ENCODE data around the gene SUV39H1. TPM values are rescaled to one million over a fixed set of nuclear protein-coding genes. Genes with fewer than 3 reads are reported as not detected.

The SUV39H1 gene
- total RNA-seq, 1 donor from 2014 or later: 10.8 TPM

GRCh38 chrX:48751343-48751742, 54.8 kb downstream of the SUV39H1 start:
- intact Hi-C loops (cut with micrococcal nuclease): no loop called here
- no peak for TF ChIP-seq CTCF (IDR thresholded peaks at IDR 0.05)
- CTCF ChIA-PET: no interaction called here
- Mint-ChIP-seq H3K4me1 (no peaks in the 10 kb centered on the region), H3K27me3 (no peaks in the 10 kb centered on the region), H3K27ac (no peak overlapping the region), H3K36me3 (ENCODE audit: low read depth) (no peaks in the 10 kb centered on the region), H3K4me3 (no peak overlapping the region), H3K9me3 (no peaks in the 10 kb centered on the region)
- DNase-seq (no peak), ATAC-seq (ENCODE audit: low read depth) (no peak)
- POLR2A ChIA-PET: no interaction called here

GRCh38 chrX:48752498-48752897, 56.0 kb downstream of the SUV39H1 start:
- intact Hi-C loops (cut with micrococcal nuclease): no loop called here

DNA sequence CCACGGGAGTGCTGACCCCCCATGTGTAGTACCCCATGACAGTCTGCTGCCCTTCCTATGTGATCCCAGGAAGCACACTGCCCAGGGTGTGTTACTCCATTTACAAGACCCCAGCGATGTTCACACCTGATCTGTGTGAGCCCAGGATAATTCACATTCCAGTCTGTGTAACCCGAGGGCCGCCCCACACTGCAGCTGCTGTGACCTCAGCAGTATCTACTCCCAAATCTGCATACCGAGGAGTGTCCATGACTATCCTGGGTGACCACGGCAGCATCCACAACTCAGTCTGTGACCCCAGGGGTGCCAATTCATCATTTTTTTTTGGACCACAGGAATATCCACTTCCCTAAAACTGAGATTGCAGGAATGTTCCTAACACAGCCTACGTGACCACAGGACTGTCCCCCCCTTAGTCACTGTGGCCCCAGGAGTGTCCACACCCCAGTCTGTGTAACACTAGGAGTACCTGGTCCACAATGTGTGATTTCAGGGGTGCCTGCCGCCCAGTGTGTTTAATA, 57.2 kb downstream of the SUV39H1 start:
- no peaks in the 10 kb centered on the region for H3K36me3 Mint-ChIP-seq (ENCODE audit: low read depth)
- H3K27me3 Mint-ChIP-seq: no peaks in the 10 kb centered on the region
- no peak for TF ChIP-seq CTCF (IDR thresholded peaks at IDR 0.05)
- ChIA-PET POLR2A (no interaction called here), CTCF (no interaction called here)
- H3K4me3 Mint-ChIP-seq: no peak overlapping the region
- no peaks in the 10 kb centered on the region for H3K9me3 Mint-ChIP-seq
- ATAC-seq (ENCODE audit: low read depth) (no peak), DNase-seq (no peak)
- intact Hi-C loops (cut with micrococcal nuclease): no loop called here
- H3K27ac Mint-ChIP-seq: no peak overlapping the region
- no peaks in the 10 kb centered on the region for H3K4me1 Mint-ChIP-seq

More at GRCh38 chrX:48752498-48752897, 56.0 kb downstream of the SUV39H1 start:
- Mint-ChIP-seq H3K27me3 (no peaks in the 10 kb centered on the region), H3K9me3 (no peaks in the 10 kb centered on the region), H3K4me3 (no peak overlapping the region), H3K4me1 (no peaks in the 10 kb centered on the region), H3K27ac (no peak overlapping the region), H3K36me3 (ENCODE audit: low read depth) (no peaks in the 10 kb centered on the region)
- ATAC-seq (ENCODE audit: low read depth) (no peak), DNase-seq (no peak)
- ChIA-PET CTCF (no interaction called here), POLR2A (no interaction called here)
- no peak for TF ChIP-seq CTCF (IDR thresholded peaks at IDR 0.05)

DNA sequence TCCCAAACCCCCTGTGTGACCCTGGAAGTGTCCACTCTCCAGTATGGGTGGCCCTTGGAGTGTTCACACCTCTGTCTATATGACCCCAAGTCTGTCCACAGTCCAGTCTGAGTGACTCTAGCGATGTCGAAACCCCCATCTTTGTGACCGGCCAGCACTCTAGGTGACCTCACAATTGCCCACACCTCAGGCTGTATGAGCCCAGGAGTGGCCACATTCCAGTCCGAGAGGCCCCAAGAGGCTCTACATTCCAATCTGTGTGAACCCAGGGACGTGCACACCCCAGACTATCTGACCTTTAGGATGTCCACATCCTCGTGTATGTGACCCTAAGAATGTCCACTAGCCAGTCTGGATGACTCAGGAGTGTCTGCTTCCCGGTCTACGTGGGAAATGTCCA, 57.7 kb downstream of the SUV39H1 start:
- POLR2A ChIA-PET: no interaction called here
- no peak for TF ChIP-seq CTCF (IDR thresholded peaks at IDR 0.05)
- no peak overlapping the region for H3K4me3 Mint-ChIP-seq
- DNase-seq (no peak), ATAC-seq (ENCODE audit: low read depth) (no peak)
- H3K4me1 Mint-ChIP-seq: no peaks in the 10 kb centered on the region
- CTCF ChIA-PET: no interaction called here
- no peak overlapping the region for H3K27ac Mint-ChIP-seq
- no peaks in the 10 kb centered on the region for H3K36me3 Mint-ChIP-seq (ENCODE audit: low read depth)
- no peaks in the 10 kb centered on the region for H3K27me3 Mint-ChIP-seq
- H3K9me3 Mint-ChIP-seq: no peaks in the 10 kb centered on the region
- intact Hi-C loops (cut with micrococcal nuclease): no loop called here

Other genes starting within 250 kb of the SUV39H1 start
- gene SLC38A5, start 226.5 kb upstream of the SUV39H1 start, total RNA-seq: 23.5 and 28.9 TPM in 2 replicates
- gene FTSJ1, start 220.5 kb upstream of the SUV39H1 start, total RNA-seq: 39.9 and 44.5 TPM in 2 replicates
- gene PORCN, start 187.7 kb upstream of the SUV39H1 start, total RNA-seq: 7.8 and 9.8 TPM in 2 replicates
- gene EBP, start 174.9 kb upstream of the SUV39H1 start, total RNA-seq: 72.4 and 75.5 TPM in 2 replicates
- gene TBC1D25, start 157.0 kb upstream of the SUV39H1 start, total RNA-seq: 16.4 and 19.4 TPM in 2 replicates
- 381 and 394 TPM in 2 replicates for gene RBM3, start 122.2 kb upstream of the SUV39H1 start, total RNA-seq
- gene WDR13, start 99.2 kb upstream of the SUV39H1 start, total RNA-seq: 73.4 and 75.8 TPM in 2 replicates
- gene WAS, start 12.9 kb upstream of the SUV39H1 start, total RNA-seq: 101 and 102 TPM in 2 replicates
- not detected in 2 replicates for gene GLOD5, start 65.0 kb downstream of the SUV39H1 start, total RNA-seq
- not detected in 2 replicates for gene GATA1, start 89.9 kb downstream of the SUV39H1 start, total RNA-seq
- 139 and 144 TPM in 2 replicates for gene HDAC6, start 105.3 kb downstream of the SUV39H1 start, total RNA-seq
- not detected in 2 replicates for gene ERAS, start 129.8 kb downstream of the SUV39H1 start, total RNA-seq
- not detected in 2 replicates for gene PCSK1N, start 138.9 kb downstream of the SUV39H1 start, total RNA-seq
- gene TIMM17B, start 201.0 kb downstream of the SUV39H1 start, total RNA-seq: 47.8 and 52.6 TPM in 2 replicates
- 81.6 and 91.5 TPM in 2 replicates for gene PQBP1, start 201.2 kb downstream of the SUV39H1 start, total RNA-seq
- 17.3 and 18.4 TPM in 2 replicates for gene SLC35A2, start 214.9 kb downstream of the SUV39H1 start, total RNA-seq
- gene PIM2, start 222.3 kb downstream of the SUV39H1 start, total RNA-seq: 321 and 351 TPM in 2 replicates